K562 (cell line): Measurements from ENCODE around the gene SCIN.
"Not testable (repeated sequence)": the region's sequence is repeated elsewhere in the genome, so short reads cannot be mapped to it uniquely, and the experiment has no call there.

ENCODE experiments used
- EZH2 ChIP-seq: IDR thresholded peaks from 2 replicates; pipeline ENCODE4 v1.6.1; 2012; ENCODE audit warnings: low read depth, mild to moderate bottlenecking, inconsistent platforms, low read length, borderline replicate concordance
- MXI1 ChIP-seq: IDR thresholded peaks from 2 replicates; pipeline ENCODE4 v1.6.1; 2011; ENCODE audit warnings: low read depth, mild to moderate bottlenecking, improper control_type of control experiment, low read length
- YY1 ChIP-seq, 3 experiments: IDR thresholded peaks; 2 replicates each; pipeline ENCODE4 v1.6.1; 2011; ENCODE audit warnings: low read length in 2 of 3, mild to moderate bottlenecking in 2 of 3, moderate library complexity in 2 of 3, borderline replicate concordance in 1 of 3, control low read depth in 1 of 3, low read depth in 1 of 3; ENCODE audit not compliant: insufficient read depth in 3 of 3, insufficient replicate concordance in 2 of 3, control insufficient read depth in 1 of 3, insufficient read length in 1 of 3; ENCODE audit errors: extremely low read depth in 1 of 3
- ZNF696 ChIP-seq: fragments of 250-450 bp; sonication (Bioruptor Pico); conservative IDR thresholded peaks from 2 replicates; pipeline ENCODE4 v1.4.0; 2020; ENCODE audit warnings: mild to moderate bottlenecking, moderate library complexity

DNA sequence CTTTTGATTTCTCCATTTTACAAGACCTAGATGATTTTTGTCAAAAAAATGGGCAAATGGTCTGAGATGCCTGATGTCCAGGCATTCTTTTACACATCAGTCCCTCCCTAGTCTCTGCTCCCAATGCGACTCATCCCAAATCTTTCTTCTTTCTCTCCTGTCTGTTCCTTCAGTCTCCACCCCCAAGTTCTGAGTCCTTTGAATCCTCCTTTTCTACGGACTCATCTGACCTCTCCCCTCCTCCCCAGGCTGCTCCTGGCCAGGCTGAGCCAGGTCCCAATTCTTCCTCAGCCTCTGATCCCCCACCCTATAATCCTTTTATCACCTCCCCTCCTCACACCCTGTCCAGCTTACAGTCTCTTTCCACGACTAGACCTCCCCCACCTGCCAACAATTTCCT is 90.5 kb downstream of the SCIN start:
- not testable (repeated sequence) for TF ChIP-seq EZH2; MXI1; ZNF696; YY1 (IDR thresholded peaks at IDR 0.05; ENCODE audit: borderline replicate concordance in 1 of 3, control insufficient read depth in 1 of 3, extremely low read depth in 1 of 3, insufficient read depth in 3 of 3, insufficient read length in 1 of 3, insufficient replicate concordance in 2 of 3, low read depth in 1 of 3, low read length in 2 of 3)
